ENCODE measurements around the gene NGEF.

DNA sequence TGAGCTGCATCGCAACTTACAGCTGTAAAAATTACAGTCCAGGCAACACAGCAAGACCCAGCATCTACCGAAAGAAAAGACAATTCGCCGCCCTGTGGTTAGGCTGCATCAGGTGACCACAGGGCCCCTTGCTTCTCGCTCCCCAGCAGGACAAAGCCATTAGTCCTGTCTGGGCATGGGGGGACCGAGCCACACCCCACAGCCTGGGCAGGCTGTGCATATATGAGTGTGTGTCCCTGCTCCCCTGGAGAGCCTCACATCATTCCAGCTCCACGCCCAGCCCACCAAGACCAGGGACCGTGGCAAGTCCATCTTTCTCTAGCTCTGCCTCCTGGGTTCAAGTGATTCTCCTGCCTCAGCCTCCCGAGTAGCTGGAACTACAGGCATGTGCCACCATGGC is 109.1 kb downstream of the NGEF start:
- TF ChIP-seq, protein P1, sequence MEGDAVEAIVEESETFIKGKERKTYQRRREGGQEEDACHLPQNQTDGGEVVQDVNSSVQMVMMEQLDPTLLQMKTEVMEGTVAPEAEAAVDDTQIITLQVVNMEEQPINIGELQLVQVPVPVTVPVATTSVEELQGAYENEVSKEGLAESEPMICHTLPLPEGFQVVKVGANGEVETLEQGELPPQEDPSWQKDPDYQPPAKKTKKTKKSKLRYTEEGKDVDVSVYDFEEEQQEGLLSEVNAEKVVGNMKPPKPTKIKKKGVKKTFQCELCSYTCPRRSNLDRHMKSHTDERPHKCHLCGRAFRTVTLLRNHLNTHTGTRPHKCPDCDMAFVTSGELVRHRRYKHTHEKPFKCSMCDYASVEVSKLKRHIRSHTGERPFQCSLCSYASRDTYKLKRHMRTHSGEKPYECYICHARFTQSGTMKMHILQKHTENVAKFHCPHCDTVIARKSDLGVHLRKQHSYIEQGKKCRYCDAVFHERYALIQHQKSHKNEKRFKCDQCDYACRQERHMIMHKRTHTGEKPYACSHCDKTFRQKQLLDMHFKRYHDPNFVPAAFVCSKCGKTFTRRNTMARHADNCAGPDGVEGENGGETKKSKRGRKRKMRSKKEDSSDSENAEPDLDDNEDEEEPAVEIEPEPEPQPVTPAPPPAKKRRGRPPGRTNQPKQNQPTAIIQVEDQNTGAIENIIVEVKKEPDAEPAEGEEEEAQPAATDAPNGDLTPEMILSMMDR (IDR thresholded peaks at IDR 0.05) = no peak
- TF ChIP-seq ZFX (IDR thresholded peaks at IDR 0.05; ENCODE audit: borderline replicate concordance) = no peak

Measured in 22Rv1 (cell line).